Measurements from ENCODE around the gene NMUR1.

NMUR1 gene

DNA sequence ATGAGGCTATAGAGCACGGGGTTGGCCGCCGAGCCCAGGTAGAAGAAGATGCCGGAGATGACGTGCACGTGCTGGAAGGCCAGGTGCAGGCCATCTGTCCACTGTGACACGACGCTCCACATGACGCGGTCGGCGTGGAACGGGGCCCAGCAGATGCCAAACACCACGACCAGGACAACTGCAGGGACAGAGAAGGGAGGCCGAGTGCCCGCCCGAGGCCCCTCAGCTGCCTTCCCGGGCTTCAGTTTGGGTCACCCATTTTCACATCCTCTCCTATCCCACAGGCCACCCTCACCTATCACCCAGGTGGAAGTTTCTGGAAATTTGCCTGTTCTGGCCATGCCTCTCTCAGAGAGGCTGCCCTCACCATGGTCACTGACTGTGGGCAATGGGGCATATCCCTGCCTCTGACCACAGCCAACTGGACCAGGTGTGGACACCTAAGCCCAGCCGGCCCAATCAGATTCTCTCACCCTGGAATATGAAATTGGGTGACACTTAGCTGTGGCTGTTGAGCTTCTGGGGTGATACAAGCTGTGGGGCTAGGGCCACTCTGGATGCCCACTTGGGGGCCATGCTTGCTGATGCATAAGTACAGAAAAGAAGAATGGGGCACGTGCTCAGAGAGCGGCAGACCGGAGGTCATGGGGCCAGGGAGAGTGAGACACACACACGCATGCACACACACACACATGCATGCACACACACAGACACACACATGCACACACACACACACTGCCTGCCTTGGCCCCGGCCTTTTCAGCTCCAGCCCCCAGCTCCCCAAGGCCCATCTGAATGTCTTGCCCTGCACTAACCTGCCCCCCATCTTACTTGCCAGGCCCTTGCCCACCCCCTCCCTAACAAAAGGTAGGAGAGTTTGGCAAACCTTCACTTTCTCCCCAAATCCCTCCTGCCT is 4.7 kb downstream of the NMUR1 start:
- no peak for DNase-seq (ENCODE audit: low read depth)

DNA sequence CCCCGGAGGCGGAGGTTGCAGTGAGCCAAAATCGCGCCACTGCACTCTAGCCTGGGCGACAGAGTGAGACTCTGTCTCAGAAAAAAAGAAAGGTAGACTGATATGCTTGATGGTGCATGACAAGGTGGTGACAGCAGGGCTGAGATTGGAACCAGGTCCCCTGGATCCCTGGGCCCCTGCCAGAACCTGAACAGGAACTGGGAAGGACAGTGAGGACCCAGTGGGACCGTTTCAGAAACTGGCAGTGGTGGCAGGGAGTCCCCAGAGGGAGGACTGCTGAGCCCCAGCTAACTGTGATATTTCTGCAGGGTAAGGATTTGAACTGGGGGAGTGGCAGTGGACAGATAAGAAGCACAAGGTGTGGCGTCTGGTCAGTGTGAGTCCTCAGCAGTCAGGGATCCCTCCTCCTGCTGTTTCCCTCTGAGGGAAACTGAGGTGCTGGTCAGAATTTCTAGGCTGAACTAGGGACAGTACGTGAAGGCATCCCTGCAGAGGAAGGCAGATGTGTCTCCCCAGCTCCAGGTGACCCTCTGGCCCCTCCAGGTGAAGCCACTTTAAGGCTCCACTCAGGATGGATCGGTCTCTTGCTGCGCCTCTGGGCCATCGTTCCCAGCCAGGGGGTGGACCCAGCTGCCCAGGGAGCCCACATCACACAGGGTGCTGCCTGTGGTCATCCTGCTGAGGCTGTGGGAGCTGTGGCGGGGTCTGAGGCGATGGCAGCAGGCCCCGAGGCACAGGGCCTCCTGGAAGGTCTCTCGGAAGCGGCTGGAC is 5.6 kb downstream of the NMUR1 start:
- no peak for DNase-seq (ENCODE audit: low read depth)

DNA sequence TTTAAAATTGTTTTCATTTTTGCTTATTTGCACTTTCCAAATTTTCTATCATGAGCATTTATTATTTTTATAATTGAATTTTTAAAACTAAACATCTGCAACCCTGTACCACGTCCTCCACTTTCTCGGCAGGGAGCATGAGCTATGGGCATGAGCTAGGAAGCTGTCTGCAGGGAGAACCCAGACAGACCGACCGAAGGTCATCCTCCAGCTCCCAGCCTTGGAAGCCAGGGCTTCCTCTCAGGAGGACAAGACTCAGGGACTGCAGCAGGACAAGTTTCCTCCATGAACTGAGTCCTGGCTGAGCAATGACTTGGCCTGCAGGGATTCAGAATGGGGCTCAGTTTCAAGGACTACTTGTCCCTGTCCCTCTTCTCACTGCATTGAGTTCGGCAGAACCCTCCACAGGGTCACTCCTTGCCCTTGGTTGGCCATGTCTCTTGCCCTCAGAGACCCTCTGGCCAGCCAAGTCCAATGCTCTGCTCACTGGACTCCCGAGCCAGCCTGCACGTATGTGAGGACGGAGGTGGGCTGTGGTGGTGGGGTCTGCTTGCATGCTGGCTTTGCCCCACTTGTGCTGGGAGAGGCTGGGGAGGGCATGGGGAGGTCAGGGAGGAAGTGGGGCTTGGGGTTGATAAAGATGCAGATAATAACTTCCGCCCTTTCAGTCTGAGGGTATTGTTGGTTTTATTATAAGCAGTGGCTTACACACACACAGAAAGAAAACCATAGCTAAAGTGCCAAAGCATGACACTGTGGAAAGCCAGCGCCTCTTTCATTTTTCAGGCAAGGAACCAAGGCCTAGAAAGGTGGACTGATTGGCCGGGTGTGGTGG is 6.6 kb downstream of the NMUR1 start:
- DNase-seq (ENCODE audit: low read depth) = no peak

DNA sequence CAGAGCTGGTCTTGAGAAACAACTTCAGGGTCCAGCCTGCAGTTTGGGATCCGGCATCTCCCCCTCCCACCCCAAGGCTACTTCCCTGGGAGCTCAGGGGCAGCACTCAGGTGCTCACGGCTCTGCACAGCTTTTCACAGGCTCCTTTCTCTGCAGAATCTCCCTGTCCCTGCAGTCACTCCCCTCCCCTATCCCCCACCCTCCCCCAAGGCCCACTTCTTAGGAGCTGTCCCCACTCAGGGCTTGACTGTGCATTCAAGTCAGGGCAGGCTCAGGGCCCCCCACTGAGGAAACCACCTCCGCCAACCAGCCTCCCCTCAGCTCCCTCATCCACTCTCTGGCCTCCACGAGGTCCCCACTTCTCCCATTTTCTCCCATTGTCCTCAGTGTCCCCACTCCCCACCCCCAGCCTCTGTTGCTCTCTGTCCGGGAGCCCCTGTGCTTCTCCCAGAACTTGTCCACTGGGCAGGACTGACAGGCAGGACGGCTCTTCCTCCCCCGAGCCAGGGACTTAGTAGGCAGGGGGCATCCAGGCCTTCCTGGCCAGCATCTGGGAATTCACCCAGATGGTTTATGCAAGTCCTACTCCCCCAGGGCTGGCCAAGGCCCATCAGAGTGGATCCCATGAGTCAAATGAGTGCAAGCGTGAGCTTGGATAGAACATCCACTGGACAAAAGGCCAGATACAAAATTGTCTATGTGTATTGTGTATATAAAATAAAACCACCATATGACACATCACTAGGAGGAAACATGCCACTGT is 7.6 kb downstream of the NMUR1 start:
- peak; percentile 88 for DNase-seq (ENCODE audit: low read depth)

DNA sequence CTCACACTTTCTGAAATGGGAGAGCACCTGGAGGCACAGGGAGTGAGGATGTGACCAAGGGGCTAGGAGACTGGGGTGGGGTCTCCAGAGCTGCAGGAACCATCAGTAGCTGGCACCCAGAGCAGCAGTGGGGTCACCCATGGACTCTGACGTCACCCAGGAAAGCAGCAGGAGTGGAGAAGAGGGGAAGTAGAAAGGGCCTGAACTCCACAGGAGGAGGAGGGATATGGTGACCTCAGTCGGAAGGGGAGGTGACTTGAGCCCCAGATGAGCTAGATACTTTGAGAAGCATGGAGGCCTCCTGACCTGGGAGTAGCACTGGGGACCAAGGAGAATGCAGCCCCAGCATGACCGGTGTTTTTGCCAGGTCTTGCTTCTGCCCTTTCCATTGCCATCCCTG is 8.8 kb downstream of the NMUR1 start:
- DNase-seq (ENCODE audit: low read depth) = no peak

DNA sequence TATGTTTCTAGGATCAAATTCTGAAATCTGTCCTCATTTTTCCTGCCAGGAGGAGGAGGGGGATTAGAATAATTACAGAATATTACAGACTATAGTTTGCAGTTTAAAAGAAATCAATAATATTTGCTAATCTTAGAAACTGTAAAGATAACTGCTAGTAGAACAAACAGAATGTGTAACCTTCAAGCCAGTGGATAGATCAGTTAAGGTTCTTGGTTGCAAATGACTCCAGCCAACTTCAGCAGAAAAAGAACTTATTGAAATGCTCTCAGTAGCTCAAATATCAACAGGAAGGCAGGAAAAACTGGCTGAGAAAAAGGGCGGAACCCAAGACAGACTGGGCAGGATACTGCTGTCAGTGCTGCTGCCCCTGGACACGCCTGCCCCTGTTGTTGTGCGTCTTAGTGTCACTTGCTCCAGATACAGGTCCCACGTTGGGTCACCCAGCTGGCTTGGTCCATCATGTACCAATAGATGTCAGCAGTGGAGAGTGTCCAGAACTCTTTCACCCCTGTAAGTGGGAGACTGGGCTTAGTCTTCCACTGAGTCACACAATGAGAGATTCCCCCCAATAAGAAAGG is 10.2 kb downstream of the NMUR1 start:
- DNase-seq (ENCODE audit: low read depth) = no peak

DNA sequence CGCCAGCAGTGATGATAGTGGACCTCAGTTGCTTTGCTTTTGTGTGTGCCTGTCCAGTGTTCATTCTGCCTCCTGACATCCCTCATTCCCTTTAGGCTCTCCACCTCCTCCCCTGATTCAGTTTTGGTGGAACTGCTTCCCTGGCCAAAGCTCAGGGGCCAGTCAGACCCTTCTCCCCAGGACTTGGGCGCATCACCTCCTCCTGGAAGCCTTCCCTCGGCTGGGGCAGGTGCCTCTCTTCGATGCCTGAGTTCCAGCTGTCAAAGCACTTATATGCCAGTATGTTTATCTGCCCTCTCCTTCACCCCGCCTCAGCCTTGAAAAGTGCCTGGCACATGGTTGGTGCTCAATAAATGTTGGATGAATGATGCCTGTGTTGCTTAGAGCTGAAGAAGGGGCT is 11.5 kb downstream of the NMUR1 start:
- DNase-seq (ENCODE audit: low read depth) = no peak

DNA sequence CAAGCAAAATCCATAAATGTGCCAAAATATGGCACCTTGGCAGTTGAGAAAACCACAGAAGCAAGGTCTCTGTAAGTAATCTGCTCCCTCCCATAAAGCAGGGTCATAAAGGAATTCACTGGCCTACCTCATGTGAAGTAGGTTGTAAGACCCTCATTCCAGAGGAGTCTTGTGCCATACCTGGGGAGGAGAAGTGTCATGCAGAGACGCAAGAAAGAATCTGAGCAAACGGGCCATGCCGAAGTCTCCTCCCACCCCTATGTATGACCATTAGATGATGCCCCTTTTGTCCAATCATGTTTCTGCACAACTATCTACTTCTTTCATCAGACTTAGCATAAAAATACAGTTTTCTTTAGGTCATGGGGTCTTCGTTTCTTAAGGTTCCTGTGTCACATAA is 14.6 kb downstream of the NMUR1 start:
- DNase-seq (ENCODE audit: low read depth) = no peak

DNA sequence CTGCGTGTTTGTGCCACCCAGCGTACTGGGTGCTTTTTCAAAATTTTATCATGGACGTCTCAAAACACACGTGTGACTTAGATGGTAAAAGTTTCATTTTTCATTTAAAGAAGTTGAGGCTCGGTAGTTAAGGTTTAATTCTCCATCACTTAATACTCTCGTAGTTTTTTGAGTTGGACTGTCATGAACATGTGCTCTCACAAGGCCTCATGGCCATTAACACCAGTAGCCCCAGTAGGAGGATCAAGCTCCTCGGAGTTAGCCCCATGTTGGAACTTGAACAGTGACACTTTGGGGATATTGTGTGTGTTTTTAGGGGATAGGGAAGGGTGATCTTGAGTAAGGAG is 15.3 kb downstream of the NMUR1 start:
- no peak for DNase-seq (ENCODE audit: low read depth)

DNA sequence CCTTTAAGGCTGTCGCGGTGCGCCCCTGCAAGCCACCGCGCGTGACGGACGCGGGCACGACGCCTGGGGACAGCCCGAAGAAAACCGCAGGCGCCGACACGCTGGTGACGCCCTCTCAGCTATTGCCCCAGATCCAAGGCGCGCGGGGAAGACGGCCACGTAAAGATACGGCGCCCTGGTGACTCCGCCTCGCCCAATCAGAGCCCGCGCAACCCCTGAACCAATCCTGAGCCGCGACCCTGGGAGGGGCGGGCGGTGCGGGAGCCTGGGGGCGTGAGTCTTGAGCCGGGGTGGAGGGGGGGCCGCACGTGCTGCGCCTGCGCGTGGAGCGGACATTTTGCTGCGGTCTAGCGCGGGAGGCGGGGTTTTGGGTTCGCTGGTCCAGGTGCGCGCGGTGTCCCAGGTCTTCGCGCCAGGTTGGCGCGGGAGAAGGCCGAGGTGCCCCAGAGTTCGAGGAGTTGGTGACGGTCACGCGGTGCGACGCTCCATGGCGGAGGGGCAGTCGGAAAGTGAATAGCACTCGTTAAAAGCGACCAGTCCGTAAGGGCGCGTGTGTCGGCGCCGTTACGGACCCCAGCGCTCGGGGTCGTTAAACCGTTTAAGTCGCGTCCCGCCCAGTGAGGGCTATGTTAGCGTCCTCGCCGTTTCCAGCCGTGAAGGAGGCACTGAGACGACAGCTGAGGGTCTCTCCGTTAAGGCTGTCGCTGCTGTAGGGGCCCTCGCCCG is 15.9 kb downstream of the NMUR1 start:
- DNase-seq (ENCODE audit: low read depth) = peak; percentile 92

DNA sequence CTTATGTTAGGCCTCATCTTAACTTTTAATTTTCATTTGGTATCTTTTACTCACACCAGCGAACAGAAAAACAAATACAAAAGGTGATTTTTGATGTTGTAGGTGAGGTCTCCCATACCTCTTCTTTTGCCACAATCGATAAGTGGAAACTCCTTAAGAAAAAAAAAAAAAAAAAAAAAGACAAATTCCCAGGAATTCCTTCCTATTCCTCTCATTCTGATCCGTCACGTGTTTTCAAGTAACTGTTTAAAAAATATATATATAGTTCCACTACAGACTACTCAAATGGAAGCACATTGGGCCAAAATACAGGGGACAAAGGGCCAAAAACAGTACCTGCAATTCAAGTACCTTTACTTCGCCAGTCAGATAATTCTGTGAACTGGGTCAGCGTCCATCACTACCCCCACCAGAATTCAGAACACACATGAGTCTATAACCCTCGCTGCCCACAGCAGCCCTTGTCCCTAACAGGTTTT is 16.5 kb downstream of the NMUR1 start:
- DNase-seq (ENCODE audit: low read depth) = no peak

DNA sequence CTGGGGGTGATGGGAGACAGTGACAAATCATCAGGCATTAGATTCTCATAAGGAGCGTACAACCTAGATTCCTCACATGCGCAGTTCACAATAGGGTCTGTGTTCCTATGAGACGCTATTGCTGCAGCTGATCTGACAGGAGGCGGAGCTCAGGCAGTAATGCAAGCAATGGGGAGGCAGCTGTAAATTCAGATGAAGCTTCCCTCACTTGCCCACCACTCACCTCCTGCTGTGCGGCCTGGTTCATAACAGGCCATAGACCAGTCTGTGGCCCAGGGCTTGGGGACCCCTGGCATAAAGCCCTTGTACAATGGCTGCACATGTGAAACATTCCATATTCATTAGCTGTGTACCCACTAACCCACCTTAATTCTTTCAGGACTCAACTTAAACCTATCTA is 18.0 kb downstream of the NMUR1 start:
- DNase-seq (ENCODE audit: low read depth) = peak; percentile 23

DNA sequence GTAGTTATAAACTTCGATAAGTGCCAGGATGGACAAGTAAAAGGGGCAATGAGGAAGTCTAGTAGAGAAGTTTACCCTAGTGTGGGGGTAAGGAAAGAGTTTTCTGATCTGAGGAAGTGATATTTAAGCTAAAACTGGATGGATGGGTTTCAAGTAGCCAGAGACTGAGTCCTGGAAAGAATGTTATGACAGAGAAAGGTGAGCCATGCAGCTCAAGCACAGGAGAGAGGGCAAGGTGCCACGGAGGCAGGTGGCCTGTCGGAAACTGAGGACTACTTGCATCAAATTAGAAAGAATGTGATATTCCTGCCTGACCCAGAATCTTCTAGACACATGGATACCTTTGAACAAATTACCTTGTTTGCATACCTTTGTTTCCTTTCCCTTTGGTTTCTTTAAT is 26.5 kb downstream of the NMUR1 start:
- no peak for DNase-seq (ENCODE audit: low read depth)

DNA sequence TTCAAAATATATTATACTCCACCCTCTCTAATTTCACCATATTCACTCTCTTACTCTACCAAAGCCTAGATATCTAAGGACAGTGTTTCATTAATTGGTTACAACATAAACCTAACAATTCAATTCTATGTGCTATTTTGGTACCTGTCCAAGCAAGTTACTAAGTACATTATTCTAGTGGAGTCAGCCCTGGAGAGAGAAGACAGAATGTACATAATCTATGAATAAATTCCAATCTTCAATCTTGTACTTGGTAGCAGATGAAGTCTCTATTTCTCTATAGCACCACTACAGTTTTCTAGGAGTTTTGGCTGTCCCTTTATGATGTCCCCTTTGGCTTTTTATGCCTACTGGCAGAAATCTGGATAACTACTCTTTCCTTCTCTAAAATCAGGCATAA is 27.6 kb downstream of the NMUR1 start:
- no peak for DNase-seq (ENCODE audit: low read depth)

DNA sequence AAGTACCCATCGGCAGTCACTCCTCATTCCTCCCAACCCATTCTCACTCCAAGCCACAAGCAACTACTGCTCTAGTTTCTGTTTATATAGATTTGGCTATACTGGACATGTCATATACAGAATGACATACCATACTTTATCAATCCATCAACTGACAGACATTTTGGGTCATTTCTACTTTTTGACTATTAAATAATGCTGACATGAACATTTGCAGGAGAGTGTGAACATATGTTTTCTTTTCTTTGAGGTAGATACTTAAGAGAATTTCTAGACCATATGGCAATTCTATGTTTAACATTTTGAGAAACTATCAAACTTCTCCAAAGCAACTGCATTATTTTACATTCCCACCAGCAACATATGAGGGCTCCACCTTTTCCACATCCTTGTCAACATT is 32.6 kb downstream of the NMUR1 start:
- DNase-seq (ENCODE audit: low read depth) = no peak

DNA sequence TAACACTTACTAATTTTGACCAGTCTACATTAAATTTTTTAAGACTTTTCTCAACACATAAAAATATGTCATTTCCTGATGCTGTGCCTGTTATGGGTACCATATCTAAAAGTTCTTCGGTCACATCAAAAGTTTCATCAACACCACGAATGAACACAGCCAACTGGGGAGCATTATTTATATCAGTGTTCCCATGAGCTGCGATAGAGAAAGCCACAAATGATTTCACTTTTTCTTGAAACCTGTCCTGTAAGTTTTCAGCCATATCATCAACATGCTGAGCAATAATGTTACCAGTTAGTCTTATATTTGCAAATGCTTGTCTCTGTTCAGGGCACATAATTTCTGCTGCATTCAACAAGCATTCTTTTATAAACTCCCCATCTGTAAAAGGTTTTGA is 35.6 kb downstream of the NMUR1 start:
- no peak for DNase-seq (ENCODE audit: low read depth)

DNA sequence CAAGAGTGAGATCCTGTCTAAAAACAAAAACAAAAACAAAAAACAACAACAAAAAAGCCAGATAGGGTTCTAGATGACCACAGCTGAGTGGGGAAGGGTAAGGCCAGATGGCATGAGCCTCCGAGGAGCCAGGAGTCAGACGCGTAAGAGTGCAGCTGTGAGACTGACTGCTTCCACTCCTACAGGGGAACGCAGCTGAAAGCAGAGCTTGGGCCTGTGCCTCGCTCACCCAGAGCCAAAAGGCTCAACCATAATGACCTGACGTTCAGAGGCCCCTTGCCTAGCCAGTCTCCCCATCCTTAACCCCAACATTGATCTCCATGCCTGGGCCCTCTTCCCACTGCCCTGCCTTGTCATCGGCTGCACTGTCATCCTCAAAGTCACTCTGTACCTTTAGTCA is 39.4 kb downstream of the NMUR1 start:
- no peak for DNase-seq (ENCODE audit: low read depth)

DNA sequence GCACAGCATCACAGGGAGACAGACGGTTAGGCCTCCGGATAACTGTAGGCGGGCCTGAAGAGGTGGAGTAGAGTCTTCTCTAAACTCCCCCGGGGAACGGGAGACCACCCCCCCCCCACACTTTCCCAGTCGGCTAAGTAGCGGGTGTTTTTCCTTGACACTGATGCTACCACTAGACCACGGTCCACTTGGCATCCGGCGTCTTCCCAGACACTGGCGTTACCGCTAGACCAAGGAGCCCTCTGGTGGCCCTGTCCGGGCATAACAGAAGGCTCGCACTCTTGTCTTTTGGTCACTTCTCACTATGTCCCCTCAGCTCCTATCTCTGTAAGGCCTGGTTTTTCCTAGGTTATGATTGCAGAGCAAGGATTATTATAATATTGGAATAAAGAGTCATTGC is 40.3 kb downstream of the NMUR1 start:
- DNase-seq (ENCODE audit: low read depth) = no peak

DNA sequence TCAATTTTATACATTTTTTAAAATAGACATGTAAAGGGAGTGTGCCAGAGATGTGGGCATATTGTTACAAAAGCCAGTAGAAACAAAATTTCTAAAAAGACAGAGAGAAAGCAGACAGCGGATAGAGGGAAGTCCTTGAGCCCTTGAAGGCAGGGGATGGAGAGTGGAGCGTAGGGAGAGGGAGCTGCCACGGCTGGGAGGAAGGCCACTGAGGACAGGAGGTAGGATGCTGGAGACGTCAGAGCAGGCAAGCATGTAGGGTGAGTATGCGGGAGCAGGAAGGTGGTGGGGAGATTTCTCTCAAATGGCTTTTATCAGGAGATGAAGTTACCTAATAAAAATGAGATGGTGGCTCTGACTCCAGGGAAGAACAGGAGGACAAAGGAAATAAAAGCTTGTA is 41.9 kb downstream of the NMUR1 start:
- no peak for DNase-seq (ENCODE audit: low read depth)

DNA sequence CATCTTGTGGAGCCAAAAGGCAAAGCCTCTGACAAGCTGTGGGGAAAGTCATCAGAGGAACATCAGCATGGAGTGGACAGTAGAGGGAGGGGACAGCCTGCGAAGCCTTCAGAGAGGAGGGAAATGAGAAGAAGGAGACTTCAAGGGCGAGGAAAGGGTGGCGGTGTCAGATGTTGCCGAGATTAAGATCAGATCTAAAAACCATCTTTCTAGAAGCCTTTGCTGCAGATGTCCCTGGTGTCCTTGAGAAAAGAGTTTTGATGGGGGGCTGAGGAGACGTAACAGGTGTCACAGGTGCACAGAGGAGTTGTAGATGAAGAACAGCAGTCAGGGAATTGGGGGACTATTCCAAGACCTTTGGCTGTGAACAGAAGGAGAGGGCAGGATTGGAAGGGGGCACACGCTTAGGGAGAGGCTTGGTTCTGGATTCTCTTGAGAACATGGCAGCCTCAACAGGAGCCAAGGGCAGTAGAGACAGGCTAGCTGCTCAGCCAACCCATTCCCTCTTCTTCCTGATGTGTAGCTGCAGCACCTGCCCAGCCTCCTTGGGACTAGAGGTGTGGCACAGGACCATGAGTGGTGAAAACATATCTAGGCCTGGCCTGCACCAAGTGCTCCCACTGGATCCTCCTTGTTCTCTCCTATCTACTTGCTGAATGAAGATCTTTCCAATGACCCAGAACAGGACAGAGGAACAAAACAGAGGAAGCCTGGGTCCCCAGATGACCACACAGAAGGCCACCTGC is 43.2 kb downstream of the NMUR1 start:
- no peak for DNase-seq (ENCODE audit: low read depth)

Measured in amniotic epithelial cell (primary cell).